ENCODE results near the gene PCSK5.

Gene PCSK5

GRCh38 chr9:75933982-75934381 lies 43.5 kb downstream of the PCSK5 start:
- no peak for DNase-seq (ENCODE audit: low read depth, low spot score)
- POLR2A ChIA-PET: no interaction called here
- no peak overlapping the region for H3K4me3 ChIP-seq (ENCODE audit: low read depth, low read length)
- TF ChIP-seq CTCF (IDR thresholded peaks at IDR 0.05; ENCODE audit: insufficient read depth, low read length, missing control alignments): no peak
- CTCF ChIA-PET: interaction anchor here (0.6 kb wide), 1 partner anchor 368 kb away, joined by 3 read pairs; no protein-coding TSS in a partner anchor

GRCh38 chr9:75935591-75935990 lies 45.1 kb downstream of the PCSK5 start:
- TF ChIP-seq CTCF (IDR thresholded peaks at IDR 0.05; ENCODE audit: insufficient read depth, low read length, missing control alignments): no peak
- CTCF ChIA-PET: no interaction called here
- POLR2A ChIA-PET: no interaction called here
- no peak for DNase-seq (ENCODE audit: low read depth, low spot score)
- no peak overlapping the region for H3K4me3 ChIP-seq (ENCODE audit: low read depth, low read length)

GRCh38 chr9:75937521-75938258 lies 47.2 kb downstream of the PCSK5 start:
- no peak for TF ChIP-seq CTCF (IDR thresholded peaks at IDR 0.05; ENCODE audit: insufficient read depth, low read length, missing control alignments)
- ChIA-PET CTCF (no interaction called here), POLR2A (no interaction called here)
- DNase-seq (ENCODE audit: low read depth, low spot score): no peak
- no peak overlapping the region for H3K4me3 ChIP-seq (ENCODE audit: low read depth, low read length)

GRCh38 chr9:75938946-75939345 lies 48.5 kb downstream of the PCSK5 start:
- ChIA-PET POLR2A (no interaction called here), CTCF (no interaction called here)
- no peak for DNase-seq (ENCODE audit: low read depth, low spot score)
- H3K4me3 ChIP-seq (ENCODE audit: low read depth, low read length): no peak overlapping the region
- TF ChIP-seq CTCF (IDR thresholded peaks at IDR 0.05; ENCODE audit: insufficient read depth, low read length, missing control alignments): no peak

GRCh38 chr9:75939536-75940111 lies 49.2 kb downstream of the PCSK5 start:
- POLR2A ChIA-PET: no interaction called here
- DNase-seq (ENCODE audit: low read depth, low spot score): no peak
- no peak overlapping the region for H3K4me3 ChIP-seq (ENCODE audit: low read depth, low read length)
- no peak for TF ChIP-seq CTCF (IDR thresholded peaks at IDR 0.05; ENCODE audit: insufficient read depth, low read length, missing control alignments)
- CTCF ChIA-PET: no interaction called here

- no peak overlapping the region for H3K4me3 ChIP-seq (ENCODE audit: low read depth, low read length)
- ChIA-PET CTCF (no interaction called here), POLR2A (no interaction called here)
- TF ChIP-seq CTCF (IDR thresholded peaks at IDR 0.05; ENCODE audit: insufficient read depth, low read length, missing control alignments): no peak
- DNase-seq (ENCODE audit: low read depth, low spot score): no peak
Observed at GRCh38 chr9:75941066-75941465, 50.6 kb downstream of the PCSK5 start.

Data from AG04449 (cell line).